HepG2 (cell line): ENCODE results near the gene TIMM13. TPM values are rescaled to one million over a fixed set of nuclear protein-coding genes. Genes with fewer than 3 reads are reported as not detected.

ENCODE experiments used
- ATAC-seq: fragments of 200-7000 bp; cut with Tn5 transposase; 3 replicates; pipeline ENCODE4 v1.9.1; 2020; ENCODE audit warnings: mild to moderate bottlenecking, moderate library complexity
- BruUV-seq: library from RNA; stranded (reverse); fragments of 400-500 nt; replicated peaks from 2 replicates; lab custom pipeline; 2021; lab: Mats Ljungman, UMichigan
- CTCF ChIA-PET: fragments of 300-600 bp; formaldehyde crosslinking; extraction: SDS; loops from one replicate; lab custom pipeline; 2021; ENCODE audit warnings: low total read pairs, inconsistent platforms, low intra/inter-chr PET ratio; lab: Yijun Ruan, JAX
- POLR2A ChIA-PET: fragments of 350-600 bp; sonication (Branson Sonifier 250); formaldehyde crosslinking; loops from one replicate; lab custom pipeline; 2020; ENCODE audit warnings: antibody characterized with exemption, inconsistent platforms; lab: Yijun Ruan, JAX
- DNase-seq: peaks from one replicate; pipeline ENCODE4 v3.0.0-alpha.2; 2015; ENCODE audit warnings: low spot score
- FAIRE-seq: peaks from 3 replicates; lab custom pipeline; 2011; peaks lifted over from hg19 to GRCh38; lab: Jason Lieb, UNC
- H2AFZ ChIP-seq: one replicate; pipeline ENCODE4 v1.6.1; 2011; ENCODE audit warnings: low read length, inconsistent platforms
- H3K27ac ChIP-seq: fragments of 300-600 bp; 3 replicates; pipeline ENCODE4 v1.8.0; 2011; ENCODE audit warnings: mixed run types, mild to moderate bottlenecking, mixed read lengths, low read length, inconsistent platforms; ENCODE audit not compliant: insufficient read depth; ENCODE audit errors: extremely low read length
- H3K27me3 ChIP-seq, 2 experiments: fragments of 200-600 bp in 1 of 2; 2 replicates in 1 of 2; 3 replicates in 1 of 2; pipeline versions ENCODE4 v1.6.0 to v1.8.0; 2011; ENCODE audit warnings: low read length in 2 of 2, mild to moderate bottlenecking in 2 of 2, moderate library complexity in 2 of 2, inconsistent platforms in 1 of 2; ENCODE audit not compliant: insufficient read depth in 2 of 2, control insufficient read depth in 1 of 2
- H3K36me3 ChIP-seq, 2 experiments: fragments of 200-600 bp in 1 of 2; replicated peaks in 1 of 2; 2 replicates in 1 of 2; 3 replicates in 1 of 2; pipeline versions ENCODE4 v1.5.1 to v1.8.0; 2011; ENCODE audit warnings: low read length in 2 of 2, inconsistent platforms in 1 of 2; ENCODE audit not compliant: insufficient read depth in 2 of 2, control insufficient read depth in 1 of 2
- H3K4me1 ChIP-seq: 2 replicates; pipeline ENCODE4 v1.5.1; 2012; ENCODE audit warnings: low read length, inconsistent platforms; ENCODE audit not compliant: insufficient read depth
- H3K4me2 ChIP-seq: 2 replicates; pipeline ENCODE4 v1.6.0; 2011; ENCODE audit warnings: low read depth, low read length, inconsistent platforms
- H3K4me3 ChIP-seq, 3 experiments: fragments of 200-600 bp in 1 of 3; sonication (generic), shearing (Covaris generic) in 1 of 3; replicated peaks in 1 of 3; 2 replicates each; pipeline ENCODE4 v1.5.1; 2011 to 2016; ENCODE audit warnings: low read length in 3 of 3, inconsistent platforms in 2 of 3, low read depth in 2 of 3, mild to moderate bottlenecking in 2 of 3, control low read depth in 1 of 3, mixed read lengths in 1 of 3; ENCODE audit not compliant: insufficient read depth in 1 of 3
- H3K79me2 ChIP-seq: one replicate; pipeline ENCODE4 v1.6.1; 2011; ENCODE audit warnings: low read length, inconsistent platforms; ENCODE audit not compliant: insufficient read depth
- H3K9ac ChIP-seq: 2 replicates; pipeline ENCODE4 v1.6.0; 2011; ENCODE audit warnings: mild to moderate bottlenecking, low read depth, low read length, inconsistent platforms; ENCODE audit not compliant: insufficient read depth
- H3K9me3 ChIP-seq: 2 replicates; pipeline ENCODE4 v1.5.1; 2012; ENCODE audit warnings: mild to moderate bottlenecking, low read length
- H4K20me1 ChIP-seq: 2 replicates; pipeline ENCODE4 v1.6.0; 2011; ENCODE audit warnings: inconsistent platforms, mild to moderate bottlenecking, low read length, moderate library complexity; ENCODE audit not compliant: insufficient read depth
- ARNT2 ChIP-seq: sonication (generic); formaldehyde crosslinking; IDR thresholded peaks from 2 replicates; pipeline ENCODE4 v1.8.0; 2022; ENCODE audit warnings: mild to moderate bottlenecking, low read depth, missing genetic modification reagents, moderate library complexity
- MAFF ChIP-seq: IDR thresholded peaks from 2 replicates; pipeline ENCODE4 v1.6.1; 2011; ENCODE audit warnings: low read depth, low read length, improper control_type of control experiment
- MEIS1 ChIP-seq: sonication (generic); formaldehyde crosslinking; IDR thresholded peaks from 2 replicates; pipeline ENCODE4 v1.9.0; 2021; ENCODE audit warnings: mild to moderate bottlenecking, missing genetic modification reagents, moderate library complexity, borderline replicate concordance
- NRL ChIP-seq: sonication (generic); formaldehyde crosslinking; IDR thresholded peaks from 2 replicates; pipeline ENCODE4 v1.5.0; 2020; ENCODE audit warnings: missing genetic modification reagents, mild to moderate bottlenecking, moderate library complexity, borderline replicate concordance
- PHF20 ChIP-seq: sonication (generic); formaldehyde crosslinking; IDR thresholded peaks from 2 replicates; pipeline ENCODE4 v1.5.0; 2020; ENCODE audit warnings: mild to moderate bottlenecking, missing genetic modification reagents
- POLR2A ChIP-seq, 2 experiments: IDR thresholded peaks; 2 replicates each; pipeline ENCODE4 v1.6.1; 2011; ENCODE audit warnings: low read depth in 2 of 2, low read length in 2 of 2, mild to moderate bottlenecking in 1 of 2, moderate library complexity in 1 of 2; ENCODE audit not compliant: insufficient read depth in 1 of 2
- RARA ChIP-seq: IDR thresholded peaks from 2 replicates; pipeline ENCODE4 v1.6.1; 2016; ENCODE audit warnings: missing genetic modification reagents, missing compliant biosample characterization
- SAP130 ChIP-seq: IDR thresholded peaks from 2 replicates; pipeline ENCODE4 v1.6.1; 2016; ENCODE audit warnings: low read depth
- SIX4 ChIP-seq: sonication (generic); formaldehyde crosslinking; IDR thresholded peaks from 2 replicates; pipeline ENCODE4 v1.4.0; 2020; ENCODE audit warnings: missing genetic modification reagents
- SOX5 ChIP-seq: IDR thresholded peaks from 2 replicates; pipeline ENCODE4 v1.6.1; 2016; ENCODE audit warnings: borderline replicate concordance
- ZFP62 ChIP-seq: sonication (generic); formaldehyde crosslinking; IDR thresholded peaks from 2 replicates; pipeline ENCODE4 v1.4.0; 2020; ENCODE audit warnings: missing genetic modification reagents
- ZMYM4 ChIP-seq: sonication (generic); formaldehyde crosslinking; IDR thresholded peaks from 2 replicates; pipeline ENCODE4 v1.8.1; 2023; ENCODE audit warnings: mild to moderate bottlenecking, missing genetic modification reagents
- ZNF331 ChIP-seq: sonication (generic); formaldehyde crosslinking; IDR thresholded peaks from 2 replicates; pipeline ENCODE4 v1.4.0; 2020; ENCODE audit warnings: missing genetic modification reagents
- WGBS: methylation state at CpG from one replicate; pipeline ENCODE4 v1.1.6; 2017; ENCODE audit warnings: low lambda C conversion rate; 5-methylcytosine and 5-hydroxymethylcytosine counted together
- in situ Hi-C: cut with HindIII; loops from 2 replicates; pipeline ENCODE4 v1.10.0; 2017; ENCODE audit warnings: low pct_unique_long_range_greater_than_20kb; ENCODE audit not compliant: extremely low pct_ligation_motif_present
- intact Hi-C: fragments of 100-400 bp; cut with micrococcal nuclease; formaldehyde crosslinking; loops from one replicate; pipeline ENCODE4 v1.10.0; 2022; ENCODE audit not compliant: unreplicated experiment
- polyA plus RNA-seq, 8 experiments: library from polyadenylated mRNA; depleted of rRNA in 3 of 8; stranded (reverse) in 7 of 8; unstranded in 1 of 8; fragments of >200 nt; fragmentation: Illumina TruSeq in 4 of 8; extraction: Trizol in 4 of 8; gene quantifications; 2 replicates each; pipeline versions ENCODE4 v1.2.1 to v1.2.3, GENCODE V29; 2011 to 2016; ENCODE audit warnings: low read depth in 4 of 8, missing spikeins in 1 of 8, mixed read lengths in 1 of 8; ENCODE audit not compliant: insufficient read depth in 1 of 8
- total RNA-seq, 5 experiments: library from RNA; depleted of rRNA; stranded (reverse); fragments of >200 nt; fragmentation: Illumina TruSeq; extraction: Trizol; gene quantifications; 2 replicates each; pipeline ENCODE4 v1.2.3, GENCODE V29; 2016; ENCODE audit warnings: low read depth in 1 of 5
- TF ChIP-seq, protein P1 (sequence below): sonication (generic); formaldehyde crosslinking; IDR thresholded peaks from 2 replicates; pipeline ENCODE4 v1.4.0; 2020; ENCODE audit warnings: missing genetic modification reagents, borderline replicate concordance
- TF ChIP-seq, protein P2 (sequence below): sonication (generic); formaldehyde crosslinking; IDR thresholded peaks from 2 replicates; pipeline ENCODE4 v1.4.0; 2020; ENCODE audit warnings: mild to moderate bottlenecking, missing genetic modification reagents
- TF ChIP-seq, protein P3 (sequence below): sonication (generic); formaldehyde crosslinking; IDR thresholded peaks from 2 replicates; pipeline ENCODE4 v1.5.0; 2020; ENCODE audit warnings: missing genetic modification reagents

TIMM13 gene
- total and polyA plus RNA-seq, 2 of the 13 experiments (the other 11 are each of a cell fraction or from before 2014, with no cell fraction given): 48.4 to 108 TPM

DNA sequence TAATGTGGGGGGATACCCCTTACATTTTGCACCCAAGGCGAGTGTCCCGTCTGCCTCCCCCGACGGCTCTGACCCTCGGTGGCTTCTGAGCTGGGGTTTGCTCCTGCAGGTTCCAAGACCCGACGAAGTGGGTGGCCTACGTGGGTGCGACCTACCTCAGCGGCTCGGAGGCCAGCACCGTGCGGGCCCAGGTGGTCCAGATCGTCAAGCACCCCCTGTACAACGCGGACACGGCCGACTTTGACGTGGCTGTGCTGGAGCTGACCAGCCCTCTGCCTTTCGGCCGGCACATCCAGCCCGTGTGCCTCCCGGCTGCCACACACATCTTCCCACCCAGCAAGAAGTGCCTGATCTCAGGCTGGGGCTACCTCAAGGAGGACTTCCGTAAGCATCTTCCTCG is 19.1 kb downstream of the TIMM13 start (continued):
- TF ChIP-seq ZMYM4 (CRISPR knock-in tag) (no peak), MEIS1 (CRISPR knock-in tag) (no peak), SAP130 (no peak)
- TF ChIP-seq, protein P1, sequence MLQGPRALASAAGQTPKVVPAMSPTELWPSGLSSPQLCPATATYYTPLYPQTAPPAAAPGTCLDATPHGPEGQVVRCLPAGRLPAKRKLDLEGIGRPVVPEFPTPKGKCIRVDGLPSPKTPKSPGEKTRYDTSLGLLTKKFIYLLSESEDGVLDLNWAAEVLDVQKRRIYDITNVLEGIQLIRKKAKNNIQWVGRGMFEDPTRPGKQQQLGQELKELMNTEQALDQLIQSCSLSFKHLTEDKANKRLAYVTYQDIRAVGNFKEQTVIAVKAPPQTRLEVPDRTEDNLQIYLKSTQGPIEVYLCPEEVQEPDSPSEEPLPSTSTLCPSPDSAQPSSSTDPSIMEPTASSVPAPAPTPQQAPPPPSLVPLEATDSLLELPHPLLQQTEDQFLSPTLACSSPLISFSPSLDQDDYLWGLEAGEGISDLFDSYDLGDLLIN: no peak
- TF ChIP-seq, protein P2, sequence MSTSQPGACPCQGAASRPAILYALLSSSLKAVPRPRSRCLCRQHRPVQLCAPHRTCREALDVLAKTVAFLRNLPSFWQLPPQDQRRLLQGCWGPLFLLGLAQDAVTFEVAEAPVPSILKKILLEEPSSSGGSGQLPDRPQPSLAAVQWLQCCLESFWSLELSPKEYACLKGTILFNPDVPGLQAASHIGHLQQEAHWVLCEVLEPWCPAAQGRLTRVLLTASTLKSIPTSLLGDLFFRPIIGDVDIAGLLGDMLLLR (CRISPR knock-in tag): no peak
- TF ChIP-seq, protein P3, sequence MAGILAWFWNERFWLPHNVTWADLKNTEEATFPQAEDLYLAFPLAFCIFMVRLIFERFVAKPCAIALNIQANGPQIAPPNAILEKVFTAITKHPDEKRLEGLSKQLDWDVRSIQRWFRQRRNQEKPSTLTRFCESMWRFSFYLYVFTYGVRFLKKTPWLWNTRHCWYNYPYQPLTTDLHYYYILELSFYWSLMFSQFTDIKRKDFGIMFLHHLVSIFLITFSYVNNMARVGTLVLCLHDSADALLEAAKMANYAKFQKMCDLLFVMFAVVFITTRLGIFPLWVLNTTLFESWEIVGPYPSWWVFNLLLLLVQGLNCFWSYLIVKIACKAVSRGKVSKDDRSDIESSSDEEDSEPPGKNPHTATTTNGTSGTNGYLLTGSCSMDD (CRISPR knock-in tag): no peak

DNA sequence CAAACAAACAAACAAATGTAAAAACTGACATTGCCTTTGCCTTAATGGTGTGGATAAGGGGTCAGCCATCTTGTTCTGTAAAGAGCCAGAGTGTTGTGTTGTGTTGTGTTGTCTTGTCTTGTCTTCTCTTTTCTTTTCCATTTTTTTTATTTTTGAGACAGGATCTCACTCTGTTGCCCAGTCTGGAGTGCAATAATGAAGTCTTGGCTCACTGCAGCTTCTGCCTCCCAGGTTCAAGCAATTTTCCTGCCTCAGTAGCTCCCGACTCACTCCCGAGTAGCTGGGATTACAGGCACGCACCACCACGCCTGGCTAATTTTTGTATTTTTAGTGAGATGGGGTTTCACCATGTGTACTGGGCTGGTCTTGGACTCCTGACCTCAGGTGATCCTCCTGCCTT is 27.8 kb downstream of the TIMM13 start:
- H3K27ac ChIP-seq: no peak overlapping the region
- no peaks in the 10 kb centered on the region for H3K9me3 ChIP-seq
- intact Hi-C loops (no loop called here), in situ Hi-C loops (no loop called here)
- ATAC-seq (no peak), DNase-seq (no peak), FAIRE-seq (no peak)
- H3K27me3 ChIP-seq: no peaks in the 10 kb centered on the region
- POLR2A ChIA-PET: interaction anchor here (0.6 to 2.2 kb wide), 2 partner anchors 12 to 17 kb away, joined by 3 to 8 read pairs; no protein-coding TSS in a partner anchor
- H3K4me1 ChIP-seq: peaks cover 24% of the 10 kb centered on the region
- no peaks in the 10 kb centered on the region for H4K20me1 ChIP-seq
- no TSS peak for BruUV-seq
- TF ChIP-seq RARA (CRISPR knock-in tag) (no peak), SOX5 (no peak), SIX4 (CRISPR knock-in tag) (no peak), ARNT2 (CRISPR knock-in tag) (no peak), POLR2A (IDR thresholded peaks at IDR 0.05; ENCODE audit: insufficient read depth in 1 of 2, low read depth in 2 of 2, low read length in 2 of 2) (no peak), ZNF331 (CRISPR knock-in tag) (no peak), PHF20 (no peak), MAFF (no peak), ZFP62 (CRISPR knock-in tag) (no peak), NRL (CRISPR knock-in tag) (no peak)
- TF ChIP-seq, protein P2 (CRISPR knock-in tag): no peak
- H3K9ac ChIP-seq: no peak overlapping the region
- no peaks in the 10 kb centered on the region for H3K79me2 ChIP-seq
- 96% methylated on average over 4 of the region's 4 CpGs for WGBS
- no peak overlapping the region for H3K4me2 ChIP-seq
- H3K4me3 ChIP-seq: no peak overlapping the region
- H3K36me3 ChIP-seq: no peaks in the 10 kb centered on the region
- CTCF ChIA-PET: no interaction called here
- no peak overlapping the region for H2AFZ ChIP-seq
